CD4-positive, alpha-beta T cell treated with Interleukin-15 for 1 hour (primary cell): ENCODE measurements around the gene CLTA.
A peak's percentile ranks its signal among the peaks of the same experiment; 100 is the strongest.
"Not testable (repeated sequence)": the region's sequence is repeated elsewhere in the genome, so short reads cannot be mapped to it uniquely, and the experiment has no call there.

Source experiments
- DNase-seq: peaks from one replicate; pipeline ENCODE4 v3.0.0-alpha.2; 2020

CLTA gene

GRCh38 chr9:36158917-36159316 lies 31.8 kb upstream of the CLTA start:
- no peak for DNase-seq

DNA sequence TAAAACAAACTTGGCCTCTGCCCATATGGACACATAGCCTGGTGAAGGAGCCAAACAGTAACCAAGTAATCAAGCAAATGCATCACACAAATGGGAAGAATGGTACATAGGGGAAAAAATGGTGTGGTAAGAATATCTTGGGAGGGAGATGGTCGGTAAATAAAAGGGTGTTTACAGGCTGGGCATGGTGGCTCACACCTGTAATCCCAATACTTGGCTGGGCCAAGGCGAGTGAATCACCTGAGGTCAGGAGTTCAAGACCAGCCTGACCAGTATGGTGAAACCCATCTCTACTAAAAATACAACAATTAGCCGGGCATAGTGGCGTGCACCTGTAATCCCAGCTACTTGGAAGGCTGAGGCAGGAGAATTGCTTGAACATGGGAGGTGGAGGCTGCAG lies 31.2 kb upstream of the CLTA start:
- DNase-seq, result not testable (repeated sequence)

GRCh38 chr9:36160126-36160525 lies 30.6 kb upstream of the CLTA start:
- DNase-seq, result not testable (repeated sequence)

DNA sequence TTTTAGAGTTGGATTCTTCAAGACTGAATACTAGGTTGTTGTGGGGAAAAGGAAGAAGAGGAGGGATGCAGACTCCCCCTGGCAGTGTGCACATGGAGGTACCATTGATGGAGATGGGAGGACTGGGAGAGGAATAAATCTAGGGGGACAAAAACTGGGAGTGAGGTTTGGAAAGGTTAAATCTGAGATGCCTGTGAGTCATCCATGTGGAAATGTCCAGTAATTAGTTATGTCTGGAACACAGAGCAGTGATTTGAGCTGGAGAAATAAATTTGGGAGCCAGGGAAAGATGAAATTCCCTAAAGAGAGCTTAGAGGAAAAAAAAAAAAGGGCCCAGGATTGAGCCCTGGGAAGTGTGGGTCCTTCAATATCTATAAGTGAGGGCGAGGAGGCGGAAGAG lies 29.5 kb upstream of the CLTA start:
- DNase-seq, result no peak

DNA sequence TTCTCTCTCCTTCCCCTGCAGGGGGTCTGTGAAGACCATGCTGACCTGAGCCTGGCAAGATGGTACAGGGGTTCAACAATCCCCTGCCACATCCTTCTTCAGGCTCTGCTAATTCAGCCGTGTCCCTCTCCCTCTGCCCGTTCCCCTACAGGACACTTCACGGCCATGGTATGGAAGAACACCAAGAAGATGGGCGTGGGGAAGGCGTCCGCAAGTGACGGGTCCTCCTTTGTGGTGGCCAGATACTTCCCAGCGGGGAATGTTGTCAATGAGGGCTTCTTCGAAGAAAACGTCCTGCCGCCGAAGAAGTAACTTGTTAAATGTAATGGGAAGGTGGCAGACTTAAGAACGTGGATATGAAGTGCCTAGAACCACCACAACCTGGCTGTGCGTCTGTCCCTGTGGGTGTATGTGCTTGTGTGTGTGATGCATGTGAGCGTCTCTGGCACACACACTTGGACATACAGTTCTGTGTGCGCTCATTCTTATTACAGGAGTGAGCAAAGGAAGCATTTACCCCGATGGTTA lies 28.4 kb upstream of the CLTA start:
- DNase-seq, result no peak

DNA sequence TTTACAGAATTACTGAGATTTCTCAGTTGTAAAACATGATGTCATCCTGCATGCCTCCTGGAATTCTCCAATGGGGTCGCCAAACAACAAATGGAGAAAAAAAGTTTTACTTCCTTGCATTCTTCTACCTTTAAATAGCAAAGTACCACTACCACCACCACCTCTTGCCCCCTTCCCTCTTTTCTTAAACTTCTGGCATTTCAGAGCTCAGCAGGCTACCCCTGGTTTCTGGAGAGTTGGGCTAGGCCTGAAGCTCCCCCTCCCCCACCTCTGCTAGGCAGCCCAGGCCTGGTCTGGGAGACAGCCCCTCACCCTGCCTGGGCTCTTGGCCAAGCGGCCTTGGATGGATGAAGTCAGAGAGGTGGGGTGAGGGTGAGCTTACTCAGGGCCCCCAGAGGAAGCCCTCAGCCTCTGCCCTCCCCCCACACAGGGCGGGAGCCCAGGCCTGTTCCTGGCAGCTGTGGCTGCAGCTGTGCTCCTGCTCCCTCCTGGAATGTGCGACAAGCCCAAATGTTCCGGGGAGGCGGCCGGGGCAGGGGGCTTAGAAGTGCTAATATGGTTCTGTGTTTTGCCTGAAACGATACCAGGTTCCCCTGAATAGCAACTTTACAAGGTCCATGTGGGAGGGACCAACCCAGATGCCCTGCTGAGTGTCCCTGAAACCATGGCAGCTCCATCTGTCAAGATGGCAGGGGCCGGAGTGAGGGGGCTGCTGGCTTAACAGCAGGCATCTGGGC lies 27.5 kb upstream of the CLTA start:
- no peak for DNase-seq

GRCh38 chr9:36163786-36164170 lies 26.9 kb upstream of the CLTA start:
- DNase-seq, result no peak

DNA sequence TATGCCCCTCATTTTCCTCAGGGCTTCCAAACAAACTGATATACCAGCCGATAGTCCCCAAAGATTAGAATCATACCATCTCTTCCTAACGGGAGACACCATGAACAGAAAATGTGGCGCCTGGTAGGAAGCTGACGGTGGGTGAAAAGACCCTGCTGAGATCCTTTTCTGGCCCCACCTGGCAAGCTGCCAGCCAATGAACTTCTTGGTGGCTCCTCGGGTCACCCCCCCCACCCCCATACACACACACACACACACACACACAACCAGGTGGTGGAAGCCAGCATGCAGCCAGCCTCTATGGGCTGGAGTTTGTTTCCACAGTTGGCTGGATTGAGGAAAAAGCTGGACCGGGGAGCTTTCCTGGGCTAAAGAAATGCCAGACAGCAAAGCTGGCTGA lies 26.3 kb upstream of the CLTA start:
- DNase-seq, result no peak

- DNase-seq, result no peak
Observed at GRCh38 chr9:36164989-36165388, 25.7 kb upstream of the CLTA start.

DNA sequence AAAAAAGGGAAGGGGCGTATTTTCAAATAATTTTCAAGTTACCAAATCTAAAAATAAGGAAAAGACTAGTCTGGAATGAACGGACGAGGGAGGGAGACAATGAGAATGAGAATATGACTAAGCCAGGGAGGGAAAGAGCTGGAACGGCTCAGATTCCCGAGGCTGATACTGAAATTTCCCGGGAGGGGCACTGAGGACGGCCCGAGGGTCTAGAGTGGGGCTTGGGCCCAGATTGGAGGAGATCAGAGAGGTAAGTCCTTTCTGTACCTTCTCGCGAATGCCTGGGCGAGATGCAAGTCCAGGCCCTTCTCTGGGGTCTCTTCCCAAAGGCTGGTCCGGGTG lies 24.9 kb upstream of the CLTA start:
- no peak for DNase-seq

DNA sequence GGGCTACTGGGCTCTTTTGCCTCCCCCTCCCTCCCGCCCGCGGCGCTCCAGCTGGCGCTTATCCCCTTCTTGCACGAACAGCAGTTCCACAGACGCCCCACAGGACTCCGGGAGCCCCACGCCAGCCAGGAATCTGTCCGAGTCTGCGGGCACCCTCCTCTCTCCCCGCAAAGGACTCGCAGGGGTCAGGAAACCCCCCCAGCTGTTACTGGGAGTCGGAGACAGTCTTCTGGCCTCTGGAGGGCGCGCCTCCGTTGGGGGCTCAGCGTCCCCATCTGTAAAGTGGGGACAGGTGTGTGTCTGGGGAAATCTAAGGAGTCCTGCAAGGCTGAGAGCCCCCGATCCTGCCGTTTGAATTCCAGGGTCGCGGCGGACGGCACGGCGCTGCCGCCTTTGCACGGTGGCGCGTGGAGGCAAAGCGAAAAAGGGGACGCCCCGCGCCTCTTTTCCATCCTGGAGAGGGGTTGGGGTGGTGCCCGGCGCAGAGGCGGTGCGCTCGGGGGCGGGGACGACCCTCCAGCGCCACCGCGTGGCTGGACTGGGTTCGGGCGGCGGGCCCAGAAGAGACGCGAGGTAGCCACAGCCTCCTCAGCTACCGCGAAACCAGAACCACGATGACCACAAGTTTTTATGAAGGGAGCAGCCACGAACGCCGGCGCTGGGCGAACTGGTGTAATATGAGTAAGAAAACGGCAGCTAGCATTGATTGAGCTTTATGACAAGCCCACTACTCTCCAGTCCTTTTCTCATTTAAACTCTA lies 24.4 kb upstream of the CLTA start:
- peak; percentile 82 for DNase-seq

GRCh38 chr9:36169166-36169565 lies 21.6 kb upstream of the CLTA start, which contains the start of gene CCIN:
Gene CCIN, plus strand, starts transcription at chr9:36169388. Its CDS starts 115 bp downstream, at chr9:36169503.
- no peak for DNase-seq

DNA sequence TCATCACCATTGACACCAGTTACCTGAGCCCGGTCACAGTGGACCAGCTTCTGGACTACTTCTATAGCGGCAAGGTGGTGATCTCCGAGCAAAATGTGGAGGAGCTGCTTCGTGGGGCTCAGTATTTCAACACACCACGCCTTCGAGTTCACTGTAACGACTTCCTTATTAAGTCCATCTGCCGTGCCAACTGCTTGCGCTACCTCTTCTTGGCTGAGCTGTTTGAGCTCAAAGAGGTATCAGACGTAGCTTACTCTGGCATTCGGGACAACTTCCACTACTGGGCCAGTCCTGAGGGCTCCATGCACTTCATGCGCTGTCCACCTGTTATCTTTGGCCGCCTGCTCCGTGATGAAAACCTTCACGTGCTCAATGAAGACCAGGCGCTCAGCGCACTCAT lies 21.0 kb upstream of the CLTA start:
- no peak for DNase-seq

- no peak for DNase-seq
Observed at GRCh38 chr9:36170531-36170930, 20.2 kb upstream of the CLTA start.

GRCh38 chr9:36173861-36174260 lies 16.9 kb upstream of the CLTA start:
- no peak for DNase-seq

- no peak for DNase-seq
Observed at GRCh38 chr9:36174271-36174670, 16.4 kb upstream of the CLTA start.

GRCh38 chr9:36174731-36175130 lies 16.0 kb upstream of the CLTA start:
- DNase-seq, result no peak

- DNase-seq, result not testable (repeated sequence)
Observed at GRCh38 chr9:36175209-36175608, 15.5 kb upstream of the CLTA start.

DNA sequence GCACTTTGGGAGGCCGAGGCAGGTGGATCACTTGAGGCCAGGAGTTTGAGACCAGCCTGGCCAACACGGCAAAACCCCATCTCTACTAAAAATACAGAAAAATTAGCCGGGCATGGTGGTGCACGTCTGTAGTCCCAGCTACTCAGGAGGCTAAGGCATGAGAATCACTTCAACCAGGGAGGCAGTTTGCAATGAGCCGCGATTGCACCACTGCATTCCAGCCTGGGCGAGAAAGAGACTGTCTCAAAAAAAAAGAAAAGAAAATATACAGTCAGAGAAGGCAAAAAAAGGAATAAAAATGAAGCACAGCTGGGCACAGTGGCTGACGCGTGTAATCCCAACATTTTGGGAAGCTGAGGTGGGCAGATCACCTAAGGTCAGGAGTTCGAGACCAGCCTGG lies 14.2 kb upstream of the CLTA start:
- DNase-seq, result not testable (repeated sequence)

GRCh38 chr9:36177571-36177970 lies 13.2 kb upstream of the CLTA start:
- no peak for DNase-seq

- DNase-seq, result not testable (repeated sequence)
Observed at GRCh38 chr9:36180243-36180642, 10.5 kb upstream of the CLTA start.

GRCh38 chr9:36187414-36187813 lies 3.3 kb upstream of the CLTA start:
- DNase-seq, result no peak

DNA sequence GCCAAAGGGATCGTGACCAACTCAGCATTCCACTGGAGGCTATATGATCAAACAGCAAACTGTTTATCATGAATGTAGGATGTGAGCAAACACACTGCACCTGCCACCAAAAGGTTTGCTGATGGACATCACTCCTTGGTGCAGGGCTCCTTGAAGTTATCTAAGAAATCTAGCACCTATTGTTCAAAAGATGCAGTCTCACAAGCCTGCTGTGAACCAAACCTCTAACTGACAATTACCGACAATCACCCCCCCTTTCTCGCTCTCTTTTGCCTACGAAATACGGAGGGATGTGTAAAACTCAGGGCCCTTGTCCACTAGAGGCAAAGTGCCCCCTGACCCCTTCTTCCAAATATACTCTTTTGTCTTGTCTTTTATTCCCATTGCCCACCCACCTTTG lies 2.5 kb upstream of the CLTA start:
- DNase-seq, result no peak

DNA sequence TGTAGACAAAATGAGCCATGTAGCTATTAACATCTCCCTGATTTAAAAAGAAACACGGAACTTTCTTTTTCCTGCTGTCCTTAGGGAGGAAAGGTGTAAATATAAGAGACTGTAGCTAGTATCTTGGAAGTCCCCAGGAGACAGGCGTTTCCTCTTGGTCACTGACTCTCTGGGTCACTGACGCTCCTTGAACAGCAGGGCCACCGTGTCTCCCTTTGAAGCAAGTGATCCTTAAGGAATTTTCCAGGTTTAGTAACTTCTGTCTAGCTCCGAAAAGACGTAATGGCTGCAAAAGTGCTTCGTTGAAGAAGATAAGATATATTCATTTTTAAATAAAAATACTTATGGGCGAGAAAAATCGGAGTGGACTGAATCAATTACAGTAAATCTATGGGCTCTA lies 745 bp upstream of the CLTA start:
- no peak for DNase-seq

DNA sequence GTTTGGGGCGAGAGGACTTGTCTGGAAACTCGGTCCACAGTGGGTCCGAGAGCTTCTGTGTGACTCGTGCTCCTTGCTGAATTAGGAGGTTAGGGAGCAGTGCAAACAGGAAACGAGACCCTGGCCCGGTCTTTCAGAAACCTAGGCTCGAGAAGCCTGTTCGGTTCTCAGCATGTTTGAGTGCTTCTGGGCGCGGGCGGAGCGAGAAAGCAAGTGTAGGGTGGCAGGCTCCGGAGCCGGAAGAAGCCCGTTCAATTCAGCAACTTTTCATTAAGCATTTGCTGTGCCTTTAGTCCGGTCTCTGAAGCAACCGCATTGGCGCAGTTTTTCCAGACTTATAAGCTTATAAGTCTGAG lies 547 bp downstream of the CLTA start:
- no peak for DNase-seq
